ENCODE measurements around the gene HS6ST3.
"Not testable (repeated sequence)": the region's sequence is repeated elsewhere in the genome, so short reads cannot be mapped to it uniquely, and the experiment has no call there.

HS6ST3 gene

GRCh38 chr13:96089749-96090239, at the start of gene HS6ST3:
TSS of gene HS6ST3 (plus strand) at chr13:96090107.
- DNase-seq = no peak

- no peak for DNase-seq
Observed at GRCh38 chr13:96041326-96042110, 48.4 kb upstream of the HS6ST3 start.

- no peak for DNase-seq
Observed at GRCh38 chr13:96044238-96044637, 45.7 kb upstream of the HS6ST3 start.

GRCh38 chr13:96046449-96047126, 43.3 kb upstream of the HS6ST3 start:
- DNase-seq = not testable (repeated sequence)

GRCh38 chr13:96050955-96051354, 39.0 kb upstream of the HS6ST3 start:
- DNase-seq = not testable (repeated sequence)

- DNase-seq = not testable (repeated sequence)
Observed at GRCh38 chr13:96051491-96051890, 38.4 kb upstream of the HS6ST3 start.

GRCh38 chr13:96051946-96052345, 38.0 kb upstream of the HS6ST3 start:
- DNase-seq = not testable (repeated sequence)

- DNase-seq = no peak
Observed at GRCh38 chr13:96052656-96053002, 37.3 kb upstream of the HS6ST3 start.

- DNase-seq = no peak
Observed at GRCh38 chr13:96053003-96053703, 36.8 kb upstream of the HS6ST3 start, which contains the start of gene UGGT2. TSS of gene UGGT2 (minus strand) at chr13:96053401. CDS start at chr13:96053312, 89 bp downstream.

- DNase-seq = no peak
Observed at GRCh38 chr13:96065849-96066248, 24.1 kb upstream of the HS6ST3 start.

- DNase-seq = no peak
Observed at GRCh38 chr13:96068729-96069128, 21.2 kb upstream of the HS6ST3 start.

GRCh38 chr13:96071504-96071903, 18.4 kb upstream of the HS6ST3 start:
- no peak for DNase-seq

- no peak for DNase-seq
Observed at GRCh38 chr13:96072392-96072791, 17.5 kb upstream of the HS6ST3 start.

- DNase-seq = no peak
Observed at GRCh38 chr13:96075953-96076543, 13.9 kb upstream of the HS6ST3 start.

- DNase-seq = no peak
Observed at GRCh38 chr13:96080676-96081075, 9.2 kb upstream of the HS6ST3 start.

GRCh38 chr13:96081888-96082287, 8.0 kb upstream of the HS6ST3 start:
- DNase-seq = no peak

GRCh38 chr13:96082640-96083039, 7.3 kb upstream of the HS6ST3 start:
- no peak for DNase-seq

- DNase-seq = no peak
Observed at GRCh38 chr13:96086736-96087135, 3.2 kb upstream of the HS6ST3 start.

GRCh38 chr13:96089139-96089538, 768 bp upstream of the HS6ST3 start:
- no peak for DNase-seq

- DNase-seq = no peak
Observed at GRCh38 chr13:96090240-96091101, 564 bp downstream of the HS6ST3 start.

GRCh38 chr13:96091164-96092117, 1.5 kb downstream of the HS6ST3 start:
- DNase-seq = no peak

All from stimulated activated CD4-positive, alpha-beta T cell treated with anti-CD3 and anti-CD28 coated beads, Interleukin-4, amount 100 ng/mL, for 24 hours (primary cell).